HPDE6-E6E7 (cell line): ENCODE results near the gene RHOBTB1.
"Not testable (repeated sequence)": the region's sequence is repeated elsewhere in the genome, so short reads cannot be mapped to it uniquely, and the experiment has no call there.

ENCODE experiments used
- DNase-seq: peaks from one replicate; pipeline ENCODE4 v3.0.0; 2011; ENCODE audit warnings: missing footprints; ENCODE audit errors: extremely low spot score

The RHOBTB1 gene

DNA sequence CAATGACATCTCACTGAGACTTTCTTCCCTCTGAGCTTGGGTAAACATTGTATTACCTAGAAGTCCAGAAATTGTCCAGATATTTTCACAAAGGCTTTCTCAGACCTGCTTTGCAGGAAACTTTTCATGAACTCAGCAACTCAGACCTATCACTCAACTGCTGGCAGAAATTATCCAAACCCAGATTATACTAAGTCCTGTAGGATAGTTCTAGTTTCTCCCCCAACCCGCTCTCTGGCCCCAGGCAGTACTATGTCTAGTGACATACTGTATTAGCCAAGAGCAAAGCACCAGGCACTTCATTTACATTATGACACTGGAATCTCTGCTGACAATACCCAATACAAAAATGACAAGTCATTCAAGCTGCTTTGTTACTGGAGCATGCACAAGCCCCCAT lies 75.0 kb downstream of the RHOBTB1 start:
- DNase-seq = no peak

DNA sequence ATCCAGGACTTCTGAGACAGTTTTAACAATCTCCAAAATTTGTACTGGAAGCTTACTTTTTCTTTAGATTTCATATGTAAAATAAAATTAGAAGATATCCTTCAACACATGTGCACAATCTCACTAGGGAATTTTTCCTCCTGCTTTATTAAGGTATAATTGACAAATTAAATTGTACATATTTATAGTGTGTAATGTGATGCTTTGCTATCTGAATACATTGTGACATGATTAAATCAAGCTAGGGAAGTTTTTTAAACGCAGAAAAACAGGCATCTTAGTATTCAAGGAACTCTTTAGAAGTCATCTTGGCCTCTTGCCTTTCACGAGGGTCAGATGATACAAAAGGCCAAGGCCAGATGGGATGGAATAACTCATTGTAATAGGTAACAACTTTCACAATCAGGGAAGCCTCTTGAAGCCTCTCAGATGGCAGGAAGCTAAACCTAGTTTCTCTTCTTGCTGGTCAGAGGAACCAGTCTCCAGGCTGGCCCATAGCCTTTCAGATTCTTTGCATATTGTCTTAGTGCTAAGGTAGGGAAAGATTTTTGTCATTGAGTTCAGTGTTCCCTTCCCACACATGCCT lies 78.7 kb downstream of the RHOBTB1 start:
- no peak for DNase-seq

GRCh38 chr10:60863796-60864195 lies 80.2 kb downstream of the RHOBTB1 start:
- no peak for DNase-seq

DNA sequence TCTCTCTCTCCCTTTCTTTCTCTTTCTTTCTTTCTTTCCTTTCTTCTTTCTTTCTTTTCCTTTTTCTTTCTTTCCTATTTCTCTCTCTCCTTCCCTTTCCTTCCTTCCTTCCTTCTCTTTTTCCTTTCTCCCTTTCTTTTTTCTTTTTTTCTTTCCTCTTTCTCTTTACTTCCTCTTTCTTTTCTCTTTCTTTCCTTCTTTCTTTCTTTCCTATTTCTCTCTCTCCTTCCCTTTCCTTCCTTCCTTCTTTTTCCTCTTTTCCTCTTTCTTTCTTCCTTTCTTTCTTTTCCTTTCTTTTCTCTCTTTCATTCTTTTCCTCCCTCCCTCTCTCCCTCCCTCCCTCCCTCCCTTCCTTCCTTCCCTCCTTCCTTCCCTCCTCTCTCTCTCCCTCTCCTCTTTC lies 81.5 kb downstream of the RHOBTB1 start:
- no peak for DNase-seq

DNA sequence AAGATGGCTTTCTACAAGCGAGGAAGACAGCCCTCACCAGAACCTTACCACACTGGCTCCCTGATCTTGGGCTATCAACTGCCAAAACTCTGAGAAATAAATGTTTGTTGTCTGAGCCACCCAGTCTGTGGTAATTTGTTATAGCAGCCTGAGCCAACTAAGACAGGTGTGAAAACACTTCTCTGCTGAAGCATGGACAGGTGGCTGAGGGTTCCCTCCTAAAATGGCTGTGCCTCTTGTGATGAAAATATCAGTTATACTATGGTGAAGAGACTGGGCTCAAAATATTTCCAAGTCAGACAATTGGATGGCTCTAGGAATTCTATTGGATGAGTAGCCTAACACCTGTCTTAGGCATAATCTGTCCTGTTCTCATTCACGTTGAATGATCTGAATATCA lies 87.6 kb downstream of the RHOBTB1 start:
- no peak for DNase-seq

- no peak for DNase-seq
Observed at GRCh38 chr10:60853637-60854036, 90.3 kb downstream of the RHOBTB1 start.

- DNase-seq = no peak
Observed at GRCh38 chr10:60853107-60853506, 90.9 kb downstream of the RHOBTB1 start.

DNA sequence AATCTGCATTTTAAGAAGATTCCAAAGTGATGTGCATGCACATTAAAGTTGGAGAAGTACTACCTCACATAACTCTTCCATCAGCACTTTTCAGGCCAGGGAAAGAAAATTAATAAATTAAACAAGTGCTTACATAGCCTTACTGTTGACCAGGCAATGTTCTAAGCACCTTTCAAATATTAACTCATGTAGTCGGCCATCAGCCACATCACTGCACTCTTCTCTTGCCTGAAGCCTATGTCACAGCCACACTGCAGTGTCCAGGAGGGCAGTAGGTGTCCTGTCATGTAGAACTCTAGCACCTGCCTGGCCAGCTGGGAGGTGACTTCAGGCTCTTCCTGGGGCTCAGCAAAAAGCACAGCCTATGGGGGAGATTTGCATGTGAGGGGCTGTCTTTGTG lies 94.2 kb downstream of the RHOBTB1 start:
- DNase-seq = no peak

- DNase-seq = no peak
Observed at GRCh38 chr10:60849217-60849616, 94.8 kb downstream of the RHOBTB1 start.

- DNase-seq = no peak
Observed at GRCh38 chr10:60848680-60849079, 95.3 kb downstream of the RHOBTB1 start.

DNA sequence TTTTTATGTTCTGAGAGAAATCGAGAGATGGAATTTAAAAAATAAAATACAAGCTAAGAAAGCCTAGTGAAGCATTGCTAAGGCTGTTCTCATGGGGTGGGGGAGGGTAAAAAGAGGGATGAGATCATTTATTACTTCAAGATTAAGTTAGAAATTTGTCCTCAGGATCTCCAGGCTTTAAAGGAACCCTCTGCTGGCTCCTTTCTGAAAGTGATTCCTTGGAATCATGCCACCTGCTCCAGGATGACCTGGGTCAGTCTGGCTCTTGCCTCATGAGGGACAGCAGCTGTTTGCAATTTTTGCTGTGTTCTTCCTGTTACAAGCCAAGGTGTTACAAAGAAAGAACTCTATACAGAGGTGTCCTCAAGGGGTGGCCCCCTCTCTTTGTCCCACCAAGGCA lies 95.9 kb downstream of the RHOBTB1 start:
- no peak for DNase-seq

DNA sequence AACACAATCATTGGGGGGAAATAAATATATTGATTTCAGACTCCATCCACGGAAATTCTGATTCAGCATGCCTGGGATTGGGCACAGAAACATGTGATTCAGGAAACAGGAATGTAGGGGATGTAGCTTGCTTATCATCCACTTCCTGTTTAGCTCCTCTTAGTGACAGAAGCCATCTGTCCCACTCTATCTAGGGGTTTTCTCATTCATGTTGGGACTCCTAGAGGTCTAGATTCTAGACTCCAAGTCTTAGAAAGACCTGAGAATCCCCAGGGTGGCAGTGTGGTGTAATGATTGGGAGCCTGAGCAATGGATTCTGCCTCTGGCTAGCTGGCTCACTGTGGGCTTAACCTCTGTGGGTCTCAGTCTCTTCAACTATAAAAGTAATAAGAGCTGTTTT lies 97.8 kb downstream of the RHOBTB1 start:
- no peak for DNase-seq

DNA sequence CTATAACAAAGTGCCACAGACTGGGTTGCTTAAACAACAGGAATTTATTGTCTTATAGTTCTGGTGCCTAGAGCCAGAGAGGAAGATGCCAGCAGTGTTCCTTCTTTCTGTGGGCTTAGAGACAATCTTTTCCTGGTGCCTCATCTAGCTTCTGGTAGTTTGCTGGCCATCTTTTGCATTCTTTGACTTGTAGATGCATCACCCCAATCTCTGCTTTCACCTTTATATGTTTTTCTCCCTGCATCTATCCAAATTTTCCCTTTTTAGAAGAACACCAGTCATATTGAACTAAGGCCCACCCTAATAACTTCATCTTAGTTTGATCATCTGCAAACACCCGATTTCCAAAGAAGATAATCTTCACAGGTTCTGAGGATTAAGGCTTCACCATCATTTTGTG lies 98.9 kb downstream of the RHOBTB1 start:
- no peak for DNase-seq

DNA sequence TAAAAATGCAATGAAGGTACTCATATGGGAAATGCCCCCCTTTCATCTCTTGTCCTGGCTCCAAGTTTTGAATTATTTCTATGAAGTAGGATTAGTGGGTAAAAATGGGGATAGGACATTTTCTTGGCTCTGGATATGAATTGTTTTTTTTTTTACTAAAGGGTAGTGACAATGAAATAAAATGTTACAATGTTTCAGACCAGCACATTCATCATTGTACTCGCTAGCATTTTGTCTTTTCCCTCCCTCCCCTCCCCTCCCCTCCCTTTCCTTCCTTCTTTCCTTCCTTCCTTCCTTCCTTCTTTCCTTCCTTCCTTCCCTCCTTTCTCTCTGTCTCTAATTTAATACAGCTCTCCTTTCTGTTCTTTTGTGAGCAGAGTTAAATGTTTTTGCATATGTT lies 101.3 kb downstream of the RHOBTB1 start:
- no peak for DNase-seq

DNA sequence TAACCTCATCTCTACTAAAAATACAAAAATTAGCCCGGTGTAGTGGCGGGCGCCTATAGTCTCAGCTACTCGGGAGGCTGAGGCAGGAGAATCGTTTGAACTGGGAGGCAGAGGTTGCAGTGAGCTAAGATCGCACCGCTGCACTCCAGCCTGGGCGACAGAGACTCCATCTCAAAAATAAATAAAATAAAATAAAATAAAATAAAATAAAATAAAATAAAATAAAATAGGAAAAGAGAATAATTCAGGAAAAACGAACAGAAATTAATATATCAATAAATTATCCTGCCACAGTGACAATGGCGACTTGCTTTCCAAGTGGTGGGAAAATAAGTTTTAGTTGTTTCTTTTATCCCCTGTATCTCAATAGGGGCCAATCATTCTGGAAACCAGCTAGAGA lies 102.8 kb downstream of the RHOBTB1 start:
- DNase-seq = not testable (repeated sequence)

- no peak for DNase-seq
Observed at GRCh38 chr10:60835049-60835448, 108.9 kb downstream of the RHOBTB1 start.

GRCh38 chr10:60834401-60834800 lies 109.6 kb downstream of the RHOBTB1 start:
- DNase-seq = no peak

DNA sequence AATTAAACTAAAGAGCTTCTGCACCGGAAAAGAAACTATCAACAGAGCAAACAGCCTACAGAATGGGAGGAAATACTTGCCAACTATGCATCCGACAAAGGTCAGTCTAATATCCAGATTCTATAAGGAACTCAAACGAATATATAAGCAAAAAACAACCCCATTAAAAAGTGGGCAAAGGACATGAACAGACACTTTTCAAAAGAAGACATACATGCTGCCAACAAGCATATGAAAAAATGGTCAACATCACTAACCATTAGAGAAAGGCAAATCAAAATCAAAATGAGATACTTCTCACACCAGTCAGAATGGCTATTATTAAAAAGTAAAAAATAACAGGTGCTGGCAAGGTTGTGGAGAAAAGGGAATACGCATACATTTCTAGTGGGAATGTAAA lies 111.8 kb downstream of the RHOBTB1 start:
- DNase-seq = not testable (repeated sequence)

DNA sequence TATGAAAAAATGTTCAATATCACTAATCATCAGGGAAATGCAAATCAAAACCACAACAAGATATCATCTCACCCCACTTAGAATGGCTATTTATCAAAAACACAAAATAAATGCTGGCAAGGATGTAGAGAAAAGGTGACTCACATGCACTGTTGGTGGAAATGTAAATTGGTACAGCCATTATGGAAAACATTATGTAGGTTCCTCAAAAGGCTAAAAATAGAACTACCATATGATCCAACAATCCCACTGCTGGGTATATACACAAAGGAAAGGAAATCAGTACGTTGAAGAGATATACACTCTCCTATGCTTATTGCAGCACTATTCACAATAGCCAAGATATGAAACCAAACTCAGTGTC lies 115.5 kb downstream of the RHOBTB1 start:
- no peak for DNase-seq

DNA sequence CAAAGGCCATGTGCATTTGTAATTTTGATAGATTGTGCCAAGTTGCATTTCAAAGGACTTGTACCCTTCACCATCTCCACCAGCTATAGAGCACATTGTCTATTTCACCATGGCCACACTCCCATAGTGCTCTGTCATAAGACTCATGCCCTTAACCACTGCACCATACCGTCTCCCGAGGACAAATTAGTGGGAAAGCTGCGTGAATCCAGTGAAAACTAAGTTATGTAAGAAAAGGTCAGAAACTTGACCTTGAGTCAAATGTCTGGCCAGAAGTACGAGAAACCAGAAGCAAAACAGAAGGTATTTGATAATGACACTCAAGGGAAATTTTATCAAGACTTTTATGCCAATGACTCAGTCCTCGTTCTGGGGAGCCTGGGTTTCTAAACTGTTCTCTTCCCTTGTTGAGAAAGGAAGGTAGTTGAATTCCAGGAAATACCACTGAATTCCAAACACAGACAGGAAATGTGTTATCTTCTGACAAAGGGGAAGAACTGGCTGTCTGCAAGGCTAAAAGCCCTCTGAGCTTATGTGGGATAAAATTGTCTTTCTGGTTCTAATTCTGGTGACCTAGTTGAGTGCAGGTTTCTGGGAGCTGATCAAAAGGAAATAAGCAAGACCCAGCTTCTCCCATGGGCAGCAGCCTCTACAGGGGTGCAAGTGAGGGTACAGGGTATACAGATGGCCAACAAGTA lies 116.0 kb downstream of the RHOBTB1 start:
- no peak for DNase-seq

- DNase-seq = no peak
Observed at GRCh38 chr10:60825520-60825919, 118.5 kb downstream of the RHOBTB1 start.

DNA sequence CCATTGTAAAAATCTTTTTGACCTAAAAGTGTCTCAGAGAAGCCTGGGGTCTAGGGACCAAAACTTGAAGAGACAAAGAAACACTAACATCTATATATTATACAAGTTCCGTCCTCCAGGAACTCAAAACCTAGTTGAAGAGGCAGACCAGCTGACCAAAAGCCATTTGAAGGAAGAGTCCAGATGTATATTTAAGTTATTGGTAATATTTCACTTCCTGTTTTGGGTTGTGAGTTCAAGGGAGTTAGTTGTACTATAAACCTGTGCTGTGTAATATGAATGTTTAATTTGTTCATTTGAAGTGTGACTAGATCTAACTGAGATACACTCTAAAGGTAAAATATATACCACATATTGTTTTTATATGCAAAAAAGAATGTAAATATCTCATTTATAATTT lies 120.7 kb downstream of the RHOBTB1 start:
- DNase-seq = no peak

GRCh38 chr10:60822809-60823208 lies 121.2 kb downstream of the RHOBTB1 start:
- DNase-seq = no peak

- DNase-seq = no peak
Observed at GRCh38 chr10:60821656-60822055, 122.3 kb downstream of the RHOBTB1 start.
